H1 (cell line): Measurements from ENCODE around the gene CD164. TPM values are rescaled to one million over a fixed set of nuclear protein-coding genes. Genes with fewer than 3 reads are reported as not detected.

Source experiments
- CTCF ChIA-PET: fragments of 300-600 bp; sonication (Branson Sonifier 250); formaldehyde crosslinking; loops from one replicate; lab custom pipeline; 2021; ENCODE audit not compliant: partially characterized antibody; lab: Charles Lee
- POLR2A ChIA-PET: fragments of 300-600 bp; sonication (Branson Sonifier 250); formaldehyde crosslinking; loops from one replicate; lab custom pipeline; 2021; ENCODE audit warnings: inconsistent platforms; ENCODE audit not compliant: partially characterized antibody; lab: Charles Lee
- DNase-seq, 2 experiments: peaks; one replicate each; pipeline versions ENCODE4 v3.0.0 to v3.0.0-alpha.2; 2010 to 2022; ENCODE audit warnings: low spot score in 2 of 2, low read depth in 1 of 2, mixed read lengths in 1 of 2
- FAIRE-seq: peaks from 2 replicates; lab custom pipeline; 2011; peaks lifted over from hg19 to GRCh38; lab: Jason Lieb, UNC
- H2AFZ ChIP-seq: 2 replicates; pipeline ENCODE4 v1.8.1; 2012; ENCODE audit warnings: low read length, inconsistent platforms
- H2AK5ac ChIP-seq: 2 replicates; pipeline ENCODE4 v1.6.1; 2013; ENCODE audit warnings: low read depth, low read length
- H2BK120ac ChIP-seq: replicated peaks from 2 replicates; pipeline ENCODE3; 2013; ENCODE audit warnings: low read depth, low read length, inconsistent platforms
- H2BK12ac ChIP-seq: 2 replicates; pipeline ENCODE4 v1.6.1; 2013; ENCODE audit warnings: low read depth, low read length
- H2BK15ac ChIP-seq: 2 replicates; pipeline ENCODE4 v1.6.1; 2013; ENCODE audit warnings: low read length
- H2BK20ac ChIP-seq: 2 replicates; pipeline ENCODE4 v1.6.1; 2013; ENCODE audit warnings: low read length
- H2BK5ac ChIP-seq: 2 replicates; pipeline ENCODE4 v1.6.1; 2013; ENCODE audit warnings: low read depth, low read length
- H3K14ac ChIP-seq: 2 replicates; pipeline ENCODE4 v1.6.1; 2013; ENCODE audit warnings: inconsistent platforms; ENCODE audit not compliant: insufficient read length
- H3K18ac ChIP-seq: 2 replicates; pipeline ENCODE4 v1.6.1; 2013; ENCODE audit warnings: low read length; ENCODE audit errors: extremely low read depth
- H3K23ac ChIP-seq: 2 replicates; pipeline ENCODE4 v1.6.1; 2013; ENCODE audit warnings: inconsistent platforms; ENCODE audit not compliant: insufficient read length
- H3K23me2 ChIP-seq: 2 replicates; pipeline ENCODE4 v1.6.1; 2013; ENCODE audit warnings: low read depth, low read length
- H3K27ac ChIP-seq: 2 replicates; pipeline ENCODE4 v1.6.1; 2011; ENCODE audit warnings: low read depth, low read length, inconsistent platforms
- H3K27me3 ChIP-seq, 4 experiments: replicated peaks in 1 of 4; 1 replicate in 1 of 4; 2 replicates in 3 of 4; pipeline versions ENCODE4 v1.6.1 to v1.8.1; 2011 to 2013; ENCODE audit warnings: low read length in 3 of 4, mild to moderate bottlenecking in 3 of 4, inconsistent platforms in 2 of 4, mixed read lengths in 2 of 4, moderate library complexity in 1 of 4; ENCODE audit not compliant: control insufficient read depth in 3 of 4, insufficient read depth in 3 of 4; ENCODE audit errors: extremely low read depth in 1 of 4
- H3K36me3 ChIP-seq, 4 experiments: 2 replicates each; pipeline versions ENCODE4 v1.6.1 to v1.8.1; 2011 to 2013; ENCODE audit warnings: mild to moderate bottlenecking in 4 of 4, low read length in 3 of 4, moderate library complexity in 2 of 4, control low read depth in 1 of 4, inconsistent platforms in 1 of 4; ENCODE audit not compliant: insufficient read depth in 4 of 4, control insufficient read depth in 2 of 4
- H3K4ac ChIP-seq: replicated peaks from 2 replicates; pipeline ENCODE3; 2013; ENCODE audit warnings: low read length, low read depth, mixed read lengths, inconsistent platforms; ENCODE audit not compliant: insufficient read length
- H3K4me1 ChIP-seq, 4 experiments: replicated peaks in 1 of 4; 1 replicate in 1 of 4; 2 replicates in 3 of 4; pipeline versions ENCODE4 v1.6.1 to v1.8.1; 2011 to 2013; ENCODE audit warnings: low read length in 3 of 4, inconsistent platforms in 2 of 4, mixed read lengths in 1 of 4; ENCODE audit not compliant: insufficient read depth in 4 of 4, control insufficient read depth in 3 of 4
- H3K4me2 ChIP-seq, 2 experiments: 2 replicates each; pipeline versions ENCODE4 v1.6.1 to v1.8.1; 2011 to 2013; ENCODE audit warnings: low read depth in 2 of 2, low read length in 2 of 2, control low read depth in 1 of 2, inconsistent platforms in 1 of 2, mild to moderate bottlenecking in 1 of 2; ENCODE audit not compliant: insufficient read depth in 1 of 2
- H3K4me3 ChIP-seq, 4 experiments: fragments of 200-600, 300-600 bp in 1 of 4; sonication (generic), shearing (Covaris generic), sonication (Bioruptor Twin) in 1 of 4; 2 replicates each; pipeline versions ENCODE4 v1.5.1 to v1.8.1; 2011 to 2016; ENCODE audit warnings: low read length in 4 of 4, low read depth in 3 of 4, control low read depth in 2 of 4, inconsistent platforms in 2 of 4, mild to moderate bottlenecking in 2 of 4, mixed read lengths in 1 of 4, moderate library complexity in 1 of 4; ENCODE audit not compliant: insufficient read depth in 2 of 4; ENCODE audit errors: extremely low read depth in 1 of 4
- H3K56ac ChIP-seq: replicated peaks from 2 replicates; pipeline ENCODE3; 2013; ENCODE audit warnings: low read depth, mild to moderate bottlenecking, mixed read lengths, low read length, inconsistent platforms; ENCODE audit not compliant: insufficient read length
- H3K79me1 ChIP-seq: 2 replicates; pipeline ENCODE4 v1.6.1; 2013; ENCODE audit warnings: low read depth, low read length, control low read depth
- H3K79me2 ChIP-seq, 2 experiments: 2 replicates each; pipeline versions ENCODE4 v1.6.1 to v1.8.1; 2012 to 2013; ENCODE audit warnings: low read length in 2 of 2, mild to moderate bottlenecking in 2 of 2, inconsistent platforms in 1 of 2; ENCODE audit not compliant: insufficient read depth in 2 of 2, control insufficient read depth in 1 of 2
- H3K9ac ChIP-seq, 4 experiments: replicated peaks in 1 of 4; 1 replicate in 1 of 4; 2 replicates in 3 of 4; pipeline versions ENCODE4 v1.6.1 to v1.8.1; 2011 to 2013; ENCODE audit warnings: low read depth in 3 of 4, low read length in 3 of 4, control low read depth in 2 of 4, mild to moderate bottlenecking in 2 of 4, moderate library complexity in 2 of 4, inconsistent platforms in 1 of 4; ENCODE audit errors: extremely low read depth in 1 of 4
- H3K9me3 ChIP-seq, 2 experiments: 2 replicates each; pipeline versions ENCODE4 v1.6.1 to v1.8.1; 2012 to 2013; ENCODE audit warnings: mild to moderate bottlenecking in 2 of 2, moderate library complexity in 2 of 2, control low read depth in 1 of 2, inconsistent platforms in 1 of 2, low read depth in 1 of 2, low read length in 1 of 2, mixed read lengths in 1 of 2; ENCODE audit not compliant: insufficient read depth in 2 of 2
- H4K20me1 ChIP-seq, 2 experiments: replicated peaks in 1 of 2; 2 replicates each; pipeline versions ENCODE3 to v1.8.1; 2011 to 2013; ENCODE audit warnings: inconsistent platforms in 2 of 2, low read length in 2 of 2, mild to moderate bottlenecking in 1 of 2; ENCODE audit not compliant: insufficient read depth in 2 of 2, control insufficient read depth in 1 of 2
- H4K5ac ChIP-seq: 2 replicates; pipeline ENCODE4 v1.6.1; 2013; ENCODE audit warnings: low read length, low read depth, mixed read lengths, inconsistent platforms; ENCODE audit not compliant: insufficient read length
- H4K8ac ChIP-seq: 2 replicates; pipeline ENCODE4 v1.8.0; 2013; ENCODE audit warnings: mild to moderate bottlenecking, moderate library complexity, low read length, inconsistent platforms; ENCODE audit not compliant: insufficient read depth; ENCODE audit errors: extremely low read depth
- H4K91ac ChIP-seq: replicated peaks from 2 replicates; pipeline ENCODE3; 2013; ENCODE audit warnings: low read length, mixed read lengths, inconsistent platforms; ENCODE audit not compliant: insufficient read length
- RFX5 ChIP-seq: IDR thresholded peaks from 2 replicates; pipeline ENCODE4 v1.6.1; 2011; ENCODE audit warnings: low read depth, low read length, improper control_type of control experiment, borderline replicate concordance
- WGBS, 2 experiments: shearing (Covaris generic) in 1 of 2; methylation state at CpG; one replicate each; pipeline versions ENCODE4 v1.1.6 to v1.1.7; 2013 to 2015; ENCODE audit warnings: low lambda C conversion rate in 2 of 2, mixed read lengths in 2 of 2, inconsistent platforms in 1 of 2, low coverage in 1 of 2, missing lambda C conversion rate in 1 of 2; ENCODE audit not compliant: insufficient replicate concordance in 2 of 2, insufficient coverage in 1 of 2, insufficient read length in 1 of 2; ENCODE audit errors: extremely low coverage in 1 of 2, missing lambda C conversion rate in 1 of 2; 5-methylcytosine and 5-hydroxymethylcytosine counted together
- polyA plus RNA-seq, 7 experiments: library from polyadenylated mRNA; depleted of rRNA in 3 of 7; stranded (reverse) in 5 of 7; unstranded in 2 of 7; fragments of >200 nt in 5 of 7; fragments of 200-250 nt in 2 of 7; gene quantifications; 1 replicate in 5 of 7; 2 replicates in 1 of 7; 4 replicates in 1 of 7; pipeline versions ENCODE4 v1.2.1 to v1.2.3, GENCODE V29; 2011 to 2013; ENCODE audit warnings: missing spikeins in 2 of 7, mixed read lengths in 2 of 7
- total RNA-seq: library from RNA; stranded (reverse); fragmentation: NEBNext Ultra II Directional; extraction: Animal tissue kit (Norgen Biotek cat#: 25700); gene quantifications from 2 replicates; pipeline ENCODE4 v1.2.1, GENCODE V29; 2021

Gene CD164
- total and polyA plus RNA-seq, 2 of the 8 experiments (the other 6 are each of a cell fraction or from before 2014, with no cell fraction given): 69.3 to 94.3 TPM

DNA sequence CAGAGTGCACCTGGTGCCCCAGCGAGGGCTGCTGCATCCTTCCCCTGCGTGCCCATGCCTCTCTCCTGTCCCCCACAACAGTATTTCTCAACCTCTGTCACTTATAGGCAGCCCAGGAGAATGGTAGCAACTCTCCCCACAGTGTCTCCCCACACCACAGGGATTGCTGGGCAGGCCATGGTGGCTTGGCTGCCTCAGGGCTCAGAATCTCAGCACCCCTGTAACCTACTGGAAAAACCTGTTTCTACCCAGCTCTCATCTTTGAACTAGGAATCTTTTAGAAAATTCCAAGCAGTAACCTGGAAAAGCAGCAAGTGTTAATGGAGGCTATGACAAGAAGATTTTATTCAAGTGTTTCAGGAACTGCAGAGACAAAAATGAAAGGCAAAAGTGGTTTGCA is 38.0 kb downstream of the CD164 start:
- H3K4me2 ChIP-seq: no peak overlapping the region
- no peak overlapping the region for H4K5ac ChIP-seq
- no peak overlapping the region for H4K91ac ChIP-seq
- DNase-seq: no peak
- no peaks in the 10 kb centered on the region for H3K79me1 ChIP-seq
- H3K4ac ChIP-seq: no peak overlapping the region
- no peak overlapping the region for H3K18ac ChIP-seq
- H2BK20ac ChIP-seq: no peak overlapping the region
- H2AFZ ChIP-seq: no peak overlapping the region
- no peaks in the 10 kb centered on the region for H3K23me2 ChIP-seq
- no peaks in the 10 kb centered on the region for H3K9me3 ChIP-seq
- H3K27me3 ChIP-seq: no peaks in the 10 kb centered on the region; a peak in 1 of 7 replicates
- no peaks in the 10 kb centered on the region for H3K36me3 ChIP-seq
- H2BK5ac ChIP-seq: no peak overlapping the region
- H4K8ac ChIP-seq: no peak overlapping the region
- H3K14ac ChIP-seq: no peak overlapping the region
- POLR2A ChIA-PET: no interaction called here
- H3K27ac ChIP-seq: no peak overlapping the region
- no peaks in the 10 kb centered on the region for H3K79me2 ChIP-seq
- H3K4me1 ChIP-seq: no peaks in the 10 kb centered on the region
- no peak overlapping the region for H2AK5ac ChIP-seq
- no peak overlapping the region for H3K4me3 ChIP-seq
- CTCF ChIA-PET: interaction anchor here (1.1 to 1.2 kb wide), 2 partner anchors 22 to 156 kb away, joined by 3 read pairs; no protein-coding TSS in a partner anchor
- H2BK120ac ChIP-seq: no peak overlapping the region
- FAIRE-seq: no peak
- H4K20me1 ChIP-seq: no peaks in the 10 kb centered on the region
- no peak overlapping the region for H2BK12ac ChIP-seq
- no peak overlapping the region for H3K56ac ChIP-seq
- WGBS, 2 experiments: 67% methylated on average over 2 of the region's 2 CpGs; no CpG with 5 or more reads in 1 of the 2 experiments
- no peak overlapping the region for H3K23ac ChIP-seq
- no peak overlapping the region for H3K9ac ChIP-seq
- H2BK15ac ChIP-seq: no peak overlapping the region
- TF ChIP-seq RFX5: no peak
